SK-N-SH treated with all-trans-retinoic acid at 6 μM for 48 hours (cell line): ENCODE results near the gene MDM4.

Experiments
- ARNTL ChIP-seq: fragments of 450-650 bp; formaldehyde crosslinking; IDR thresholded peaks from 2 replicates; pipeline ENCODE4 v1.5.0; 2020; ENCODE audit warnings: low read depth, mild to moderate bottlenecking, moderate library complexity, borderline replicate concordance
- OSR1 ChIP-seq: fragments of 250-450 bp; sonication (Bioruptor Pico); IDR thresholded peaks from 2 replicates; pipeline ENCODE4 v1.8.0; 2022; ENCODE audit warnings: moderate library complexity, mild to moderate bottlenecking, inconsistent platforms
- PATZ1 ChIP-seq: fragments of 250-450 bp; sonication (Bioruptor Pico); IDR thresholded peaks from 2 replicates; pipeline ENCODE4 v1.8.0; 2020; ENCODE audit warnings: mild to moderate bottlenecking, moderate library complexity, borderline replicate concordance
- POU6F1 ChIP-seq: fragments of 250-450 bp; sonication (Bioruptor Pico); IDR thresholded peaks from 2 replicates; pipeline ENCODE4 v1.8.0; 2021; ENCODE audit warnings: low read depth, mild to moderate bottlenecking, moderate library complexity, borderline replicate concordance
- RARB ChIP-seq: fragments of 250-450 bp; sonication (Bioruptor Pico); IDR thresholded peaks from 2 replicates; pipeline ENCODE4 v1.8.0; 2021; ENCODE audit warnings: mild to moderate bottlenecking, moderate library complexity
- TOX ChIP-seq: fragments of 250-450 bp; sonication (Bioruptor Pico); IDR thresholded peaks from 2 replicates; pipeline ENCODE4 v1.8.0; 2021; ENCODE audit warnings: mild to moderate bottlenecking, moderate library complexity, borderline replicate concordance
- ZFP30 ChIP-seq: fragments of 450-650 bp; formaldehyde crosslinking; IDR thresholded peaks from 2 replicates; pipeline ENCODE4 v1.5.0; 2022; ENCODE audit warnings: mild to moderate bottlenecking, moderate library complexity
- ZNF565 ChIP-seq: fragments of 450-650 bp; formaldehyde crosslinking; conservative IDR thresholded peaks from 2 replicates; pipeline ENCODE4 v1.5.0; 2020; ENCODE audit warnings: low read depth, mild to moderate bottlenecking, moderate library complexity

GRCh38 chr1:204569478-204569877, 53.3 kb downstream of the MDM4 start:
- no peak for TF ChIP-seq ARNTL (CRISPR knock-in tag)
- TF ChIP-seq ZFP30 (CRISPR knock-in tag) = no peak
- no peak for TF ChIP-seq POU6F1 (CRISPR knock-in tag)
- TF ChIP-seq ZNF565 = no peak
- no peak for TF ChIP-seq OSR1 (CRISPR knock-in tag)
- TF ChIP-seq TOX (CRISPR knock-in tag) = no peak
- TF ChIP-seq RARB = no peak
- TF ChIP-seq PATZ1 (CRISPR knock-in tag) = no peak
